IPS DF 4.7 (cell line): Measurements from ENCODE around the gene NOS3.

Source experiments
- DNase-seq: peaks from one replicate; pipeline ENCODE4 v3.0.0-alpha.2; 2013; ENCODE audit warnings: low spot score; ENCODE audit errors: extremely low read depth

NOS3 gene

DNA sequence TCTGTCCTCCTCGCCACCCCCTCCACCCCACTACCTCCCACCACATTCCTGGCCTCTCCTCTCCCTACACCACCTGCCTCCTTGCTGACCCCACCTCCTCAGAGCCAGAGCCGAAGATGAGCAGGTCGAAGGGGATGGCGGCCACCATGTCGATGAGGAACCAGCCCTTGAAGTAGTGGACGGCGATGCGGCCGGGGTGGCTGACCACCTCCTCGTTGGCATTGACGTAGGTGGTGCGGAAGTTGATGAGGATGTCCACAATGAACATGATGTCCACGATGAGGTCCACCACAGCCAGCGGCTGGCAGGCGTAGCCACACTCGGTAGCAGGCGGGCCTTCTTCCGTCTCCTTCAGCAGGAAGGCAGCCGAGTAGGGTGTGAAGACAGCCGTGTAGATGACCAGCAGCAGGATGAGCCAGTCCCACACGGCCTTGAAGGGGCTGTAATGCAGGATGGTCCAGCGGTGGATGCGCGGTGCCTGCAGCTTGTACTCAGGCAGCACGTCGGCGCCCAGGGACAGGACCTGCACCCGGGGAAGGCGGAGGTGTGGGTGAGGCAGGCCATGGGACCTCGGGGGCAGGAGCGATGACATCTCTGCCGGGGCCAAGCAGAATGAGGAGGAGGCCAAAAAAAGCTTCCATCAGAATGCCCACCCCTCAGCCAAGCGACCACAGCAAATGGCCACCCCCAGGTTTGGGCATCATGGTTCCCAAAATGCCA, 38.3 kb upstream of the NOS3 start:
- DNase-seq: no peak

DNA sequence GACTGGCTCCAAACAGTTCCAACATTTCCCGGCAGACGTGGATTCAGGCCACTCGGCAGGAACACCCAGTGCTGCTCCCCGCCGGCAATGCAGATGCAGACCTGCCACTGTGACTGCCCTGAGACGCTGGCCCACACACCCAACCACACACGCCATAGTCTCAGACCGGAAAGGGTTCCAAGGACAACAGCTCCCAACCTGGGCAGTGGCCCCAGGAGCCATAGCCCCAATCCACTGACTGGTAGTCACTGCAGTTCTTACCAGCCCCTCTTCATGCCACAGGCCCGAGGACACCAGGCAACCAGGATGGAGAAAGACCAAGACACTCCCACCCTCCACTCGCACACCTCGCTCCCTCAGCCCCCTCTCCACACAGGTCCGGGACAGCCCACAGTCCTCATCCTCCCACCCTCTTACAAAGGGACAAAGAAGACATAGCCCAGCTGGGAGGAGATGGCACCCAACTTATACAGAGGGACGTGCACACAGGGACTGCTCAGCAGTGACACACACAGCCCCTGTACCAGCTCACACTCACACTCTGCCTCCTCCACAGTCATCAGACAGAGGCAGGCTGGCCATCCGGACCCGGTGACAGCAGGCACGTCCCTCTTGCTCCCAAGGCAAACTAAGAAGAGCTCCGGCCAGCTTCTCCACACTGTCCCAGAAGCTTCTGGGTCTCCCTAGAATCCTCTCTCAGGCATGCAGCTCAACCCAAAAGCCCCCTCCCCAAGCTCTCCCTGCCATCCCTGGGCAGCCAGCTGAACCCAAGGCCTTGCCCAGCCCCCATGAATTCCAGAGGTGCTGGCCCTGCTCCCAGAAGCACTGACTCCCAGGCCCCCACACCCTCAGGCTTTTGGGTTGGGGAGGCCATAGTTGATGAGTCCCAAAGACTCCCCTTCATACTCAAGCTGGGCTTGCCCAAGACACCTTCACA, 37.5 kb upstream of the NOS3 start:
- DNase-seq: no peak

DNA sequence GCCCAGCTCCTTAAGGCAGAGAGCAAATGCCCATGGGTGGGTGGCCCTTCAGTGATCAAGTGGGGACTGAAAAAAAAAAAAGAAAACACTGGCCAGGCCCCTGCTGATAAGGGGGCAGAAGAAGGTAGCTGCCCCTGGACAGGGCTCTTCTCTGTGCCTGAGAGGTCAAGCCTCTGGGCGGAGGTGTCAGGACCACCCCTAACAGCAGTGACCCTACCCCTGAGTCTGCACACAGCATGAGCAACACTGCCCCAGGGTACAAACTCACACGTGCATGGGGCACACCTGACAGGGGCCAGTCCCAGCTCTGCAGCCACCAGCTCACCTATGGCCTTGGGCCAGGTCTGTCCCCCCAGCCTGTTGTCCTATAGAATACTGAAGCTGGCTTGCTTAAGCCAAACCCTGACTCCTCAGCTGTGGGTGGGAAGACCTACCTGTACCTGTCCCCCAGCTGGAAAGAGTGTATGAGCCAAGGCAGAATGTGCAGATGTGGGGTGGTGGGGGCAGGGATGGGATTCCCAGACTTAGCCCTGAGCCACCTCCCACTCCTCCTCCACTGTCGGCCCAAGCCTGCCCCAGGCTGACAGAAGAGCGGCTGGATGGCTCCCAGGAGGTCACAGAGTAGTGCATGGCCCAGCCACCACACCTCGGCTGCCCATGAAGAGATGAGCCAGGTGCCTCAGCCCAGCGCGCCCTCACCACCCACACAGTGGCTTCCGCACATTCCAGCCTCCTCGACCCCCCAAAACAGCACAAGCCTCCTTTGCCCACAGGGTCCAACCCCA, 36.4 kb upstream of the NOS3 start:
- DNase-seq: no peak

DNA sequence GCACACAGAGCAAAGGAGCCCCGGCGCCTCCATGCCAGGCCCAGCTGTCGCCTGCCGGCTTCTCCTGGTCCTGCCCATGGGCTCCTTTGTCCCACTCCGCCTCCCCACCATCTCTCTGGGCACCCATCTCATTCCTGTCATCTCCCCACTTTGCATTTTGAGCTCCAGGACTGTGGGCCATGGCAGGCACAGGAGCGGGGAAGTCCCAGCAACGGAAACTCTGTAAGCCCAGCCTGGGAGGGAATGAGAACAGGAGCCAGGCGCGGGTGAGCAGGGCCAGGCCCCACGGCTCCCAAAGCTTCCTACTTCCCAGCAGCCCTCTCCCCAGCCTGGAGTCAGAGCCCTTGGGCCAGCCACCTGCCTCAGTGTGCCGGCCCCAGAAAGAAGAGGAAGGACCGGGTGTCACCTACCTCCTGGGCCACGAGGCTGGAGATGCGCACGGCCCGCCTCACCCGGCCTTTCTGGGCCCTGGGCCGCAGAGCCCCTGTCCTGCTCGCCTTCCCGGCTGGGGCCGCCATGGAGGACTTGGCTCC, 35.8 kb upstream of the NOS3 start:
- no peak for DNase-seq

DNA sequence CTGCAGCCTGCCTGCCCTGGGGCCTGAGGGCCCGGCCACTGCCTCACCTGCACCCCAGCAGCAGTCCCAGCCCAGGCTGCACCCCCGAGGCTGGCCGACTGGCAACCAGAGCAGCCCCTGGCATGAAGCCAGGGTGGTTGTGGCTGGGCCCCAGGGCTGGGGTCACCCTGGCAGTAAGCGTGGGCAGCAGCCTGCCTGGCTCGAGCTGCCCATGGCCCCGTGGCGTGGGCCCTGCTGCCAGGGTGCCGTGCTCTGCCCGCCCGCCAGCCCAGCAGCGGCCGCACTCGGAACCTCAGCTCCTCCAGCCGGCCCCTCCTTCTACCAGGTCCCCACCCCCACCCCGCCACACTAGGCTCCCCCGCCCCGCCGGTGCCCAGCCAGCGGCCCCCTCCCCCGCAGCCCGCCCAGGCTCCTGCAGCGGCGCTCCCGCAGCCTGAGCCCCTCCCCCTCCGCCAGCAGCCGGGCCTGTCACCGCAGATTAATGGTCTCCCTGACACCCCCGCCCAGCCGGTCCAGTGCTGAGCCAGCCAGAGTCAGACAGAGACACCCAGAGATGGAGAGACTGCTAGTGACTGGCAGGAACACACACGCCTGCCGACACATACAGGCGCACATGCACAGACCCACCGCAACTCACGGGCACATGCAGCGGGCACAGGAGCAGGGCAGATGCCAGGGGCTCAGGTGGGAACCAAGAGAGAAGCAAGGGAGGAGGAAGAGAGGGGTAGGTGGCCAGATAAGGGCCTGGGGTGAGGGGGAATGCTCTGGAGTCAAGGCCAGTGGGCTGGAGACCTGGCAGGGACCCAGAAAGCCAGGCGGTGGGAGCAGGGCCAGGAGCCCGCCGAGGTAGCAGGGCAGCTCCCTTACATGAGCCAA, 35.1 kb upstream of the NOS3 start:
- DNase-seq: no peak

DNA sequence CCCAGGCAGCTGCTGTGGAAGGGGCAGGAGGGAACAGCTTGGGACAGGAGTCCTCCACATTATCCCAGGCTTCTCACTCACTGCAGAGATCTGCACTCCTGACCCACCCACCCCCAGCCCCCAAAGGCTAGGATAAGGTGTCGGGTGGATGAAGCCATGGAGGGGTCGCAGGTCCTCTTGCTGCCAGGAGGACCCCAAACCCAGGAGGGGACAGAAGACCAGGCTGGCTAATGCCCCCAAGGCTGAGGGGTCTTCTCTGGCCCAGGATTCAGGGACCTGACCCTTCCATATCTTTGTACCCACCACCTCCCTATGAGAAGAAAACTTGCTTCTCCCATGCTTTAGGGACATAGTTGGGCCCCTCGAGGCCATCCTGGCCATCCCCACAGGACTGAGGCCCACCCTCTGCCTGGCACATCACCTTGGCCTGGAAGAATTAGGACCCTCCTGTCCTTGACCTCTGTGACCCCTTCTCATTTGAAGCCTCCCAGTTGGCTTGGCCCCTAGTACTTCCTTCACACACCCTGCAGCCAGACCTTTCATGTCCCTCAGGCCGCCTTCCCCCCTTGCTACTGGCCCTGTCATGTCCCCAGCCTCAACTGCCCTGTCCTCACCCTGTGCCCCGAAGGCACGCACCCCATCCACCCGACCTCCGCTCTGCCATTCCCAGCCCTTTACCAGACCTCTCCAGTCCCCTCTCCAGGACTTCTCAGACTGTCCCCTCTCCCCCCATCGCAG, 34.3 kb upstream of the NOS3 start:
- DNase-seq: no peak

DNA sequence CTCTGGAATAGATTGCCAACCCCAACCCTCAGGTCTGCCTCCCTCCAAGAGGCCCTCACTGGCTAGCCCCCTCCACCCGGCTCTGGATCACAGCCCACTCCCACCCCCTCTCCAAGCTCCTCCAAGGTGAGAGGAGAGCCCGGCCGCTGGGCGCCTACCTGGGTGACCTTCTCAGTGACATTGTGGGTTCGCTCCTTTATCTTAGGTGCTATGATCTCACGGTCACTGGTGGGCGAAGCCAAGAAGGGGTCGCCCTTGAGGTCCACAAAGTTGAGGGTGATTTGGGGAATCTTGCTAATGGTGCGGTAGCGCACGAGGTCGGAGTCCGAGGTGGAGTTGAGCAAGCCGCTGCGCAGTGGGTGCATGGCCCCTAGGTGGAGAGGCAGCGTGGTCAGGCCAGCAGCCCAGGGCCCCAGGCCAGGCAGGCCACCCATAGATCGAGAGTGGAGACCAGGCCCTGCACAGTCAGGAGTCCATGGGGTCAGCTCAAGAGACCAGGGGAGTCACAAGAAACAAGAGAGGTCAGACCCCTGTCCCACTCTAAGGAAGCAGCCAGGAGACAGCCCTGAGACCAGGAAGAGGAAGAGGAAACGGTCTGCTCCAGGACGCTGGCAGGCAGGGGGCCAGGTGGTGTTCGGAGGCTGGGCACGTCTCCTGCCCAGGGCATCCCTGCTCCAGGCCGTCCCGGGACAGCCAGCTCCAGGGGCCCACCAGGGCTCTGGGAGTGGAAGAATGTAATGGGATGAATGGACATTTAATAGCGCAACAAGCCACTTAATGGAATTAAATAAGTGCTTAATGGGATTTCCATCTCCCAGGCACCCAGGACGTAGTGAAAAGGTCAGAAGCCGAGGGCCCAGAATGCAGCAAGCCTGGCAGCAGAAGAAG, 33.4 kb upstream of the NOS3 start:
- DNase-seq: no peak

DNA sequence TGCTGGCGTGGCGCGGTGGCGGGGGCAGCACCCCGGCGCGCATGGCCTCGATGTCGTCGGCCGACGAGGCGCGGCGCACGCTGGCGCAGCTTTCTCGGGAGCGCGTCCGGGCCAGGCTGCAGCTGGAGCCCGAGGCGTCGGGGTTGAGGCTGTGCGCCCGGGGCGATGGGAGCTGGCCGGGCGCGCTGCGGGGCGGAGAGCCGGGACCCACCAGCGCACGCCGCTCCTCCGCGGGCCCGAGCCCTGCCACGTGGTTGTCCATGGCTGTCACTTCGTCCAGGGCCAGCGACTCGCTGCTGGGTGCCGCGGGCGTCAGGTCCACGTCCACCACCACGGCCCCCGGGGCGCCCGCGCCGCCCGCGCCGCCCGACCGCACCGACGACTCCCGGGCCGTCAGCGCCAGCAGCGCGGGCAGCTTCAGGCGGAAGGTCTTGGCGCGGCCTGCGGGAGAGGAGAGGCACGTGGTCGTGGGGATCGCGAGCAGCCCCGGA, 32.7 kb upstream of the NOS3 start:
- no peak for DNase-seq

DNA sequence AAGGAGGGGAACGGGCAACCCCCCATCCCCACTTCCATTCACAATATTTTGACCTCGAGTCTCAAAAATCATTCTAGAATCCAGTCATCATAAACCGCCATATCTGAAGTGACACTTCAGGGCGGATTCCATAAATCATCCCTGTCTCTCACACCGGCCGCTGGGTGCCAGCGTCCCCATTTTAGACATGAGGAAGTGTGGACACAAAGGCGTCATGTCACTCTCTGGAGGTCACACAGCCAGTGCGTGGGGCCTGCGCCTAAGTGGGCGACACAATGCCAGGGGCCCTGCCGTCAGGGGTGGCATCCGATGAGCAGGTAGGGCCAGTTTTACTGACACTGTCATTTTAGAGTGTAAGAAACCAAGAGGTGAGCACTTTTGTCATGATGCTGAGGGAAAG, 32.2 kb upstream of the NOS3 start:
- no peak for DNase-seq

DNA sequence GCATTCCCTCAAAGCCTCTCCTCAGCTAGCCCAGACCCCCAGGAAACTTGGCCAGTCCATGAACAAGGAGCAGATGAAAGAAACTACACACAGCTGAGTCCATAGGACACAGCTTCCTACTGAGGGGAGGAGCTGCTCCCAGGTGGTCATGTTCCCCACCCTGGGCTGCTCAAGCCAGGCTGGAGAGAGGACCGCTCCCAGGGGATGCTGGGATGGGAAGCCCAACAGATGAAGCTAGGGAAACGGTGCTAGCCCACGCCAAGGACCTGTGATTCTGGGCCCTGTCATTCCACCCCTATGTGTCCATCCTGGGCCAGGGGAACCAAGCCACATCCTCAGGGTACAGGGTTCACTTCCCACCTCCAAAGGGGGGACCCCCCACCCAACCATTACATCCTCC, 31.7 kb upstream of the NOS3 start:
- DNase-seq: no peak

DNA sequence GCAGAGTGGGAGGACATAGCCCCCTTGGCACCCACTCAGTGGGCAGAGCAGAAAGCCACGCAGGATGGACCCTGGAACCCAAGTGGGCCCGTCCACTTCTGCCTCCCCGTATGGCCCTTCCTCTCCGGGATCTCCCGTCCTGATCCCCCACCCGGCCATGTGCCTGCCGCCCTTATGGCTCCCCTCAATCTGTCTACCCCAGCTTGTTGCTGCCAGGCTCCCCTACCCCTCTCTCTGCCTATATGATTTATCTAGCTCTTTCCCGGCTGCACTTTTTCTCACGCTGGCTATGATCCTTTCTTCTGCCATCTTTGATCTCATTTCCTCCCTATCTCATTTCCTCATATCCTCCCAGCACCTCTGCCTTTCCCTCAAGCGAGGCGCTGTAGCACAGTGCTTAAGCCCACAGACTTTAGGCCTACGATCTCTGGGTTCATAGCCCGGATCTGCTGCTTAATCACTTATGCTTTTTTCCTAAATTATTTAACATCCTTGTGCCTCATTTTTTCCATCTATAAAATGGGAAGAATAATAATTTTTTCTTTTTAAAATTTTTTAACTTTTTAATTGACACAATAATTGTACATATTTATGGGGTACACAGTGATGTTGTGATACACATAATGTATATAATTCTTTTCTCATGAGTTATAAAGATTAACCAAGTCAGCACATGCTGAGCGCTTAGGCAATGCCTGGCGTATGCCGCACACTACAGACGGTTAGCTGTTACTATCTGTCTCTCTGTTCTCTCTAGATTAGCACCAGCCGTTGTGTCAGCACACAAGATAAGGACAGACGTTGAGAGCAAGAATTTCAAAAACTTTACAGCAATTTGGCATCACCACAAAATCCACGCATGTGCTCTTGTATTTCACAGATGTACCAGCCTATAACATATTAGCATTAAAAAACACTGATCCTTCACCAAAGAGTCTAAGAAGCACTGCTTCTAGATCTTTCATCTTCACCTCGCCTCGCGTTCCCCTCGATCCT, 30.8 kb upstream of the NOS3 start:
- no peak for DNase-seq

DNA sequence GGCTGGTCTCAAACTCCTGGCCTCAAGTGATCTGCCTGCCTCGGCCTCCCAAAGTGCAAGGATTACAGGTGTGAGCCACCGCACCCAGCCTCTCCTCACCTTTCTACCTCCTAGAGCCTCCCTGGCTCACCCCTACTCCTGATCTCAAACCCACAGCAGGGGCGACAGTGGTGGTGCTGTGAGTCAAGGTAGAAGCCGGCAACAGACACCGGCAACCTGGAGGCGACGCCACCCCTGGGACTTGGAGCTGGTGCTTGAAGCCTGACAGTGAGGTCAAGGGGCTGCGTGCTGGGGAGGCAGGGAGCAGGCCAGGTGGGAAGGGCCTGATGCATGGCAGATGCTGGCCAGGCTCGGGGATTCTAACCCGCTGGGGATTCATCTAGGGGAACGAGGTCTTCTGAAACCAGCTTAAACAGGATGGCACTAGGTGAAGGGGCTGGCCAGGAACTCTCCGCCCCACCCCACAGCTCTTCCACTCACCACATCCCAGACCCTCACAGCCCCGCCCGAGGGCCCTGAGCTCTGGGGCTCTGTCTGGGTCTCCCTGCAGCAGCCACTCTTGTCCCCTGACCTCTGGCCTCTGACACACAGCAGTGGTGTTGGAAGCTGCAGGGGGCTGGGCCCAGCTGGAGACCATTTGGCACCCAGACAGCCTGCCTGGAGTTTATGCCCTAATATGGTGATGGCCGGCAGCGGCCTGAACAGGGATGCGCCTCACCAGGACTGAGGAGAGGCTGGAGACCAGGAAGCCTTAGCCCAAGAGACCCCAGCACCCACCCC, 29.1 kb upstream of the NOS3 start:
- DNase-seq: no peak

DNA sequence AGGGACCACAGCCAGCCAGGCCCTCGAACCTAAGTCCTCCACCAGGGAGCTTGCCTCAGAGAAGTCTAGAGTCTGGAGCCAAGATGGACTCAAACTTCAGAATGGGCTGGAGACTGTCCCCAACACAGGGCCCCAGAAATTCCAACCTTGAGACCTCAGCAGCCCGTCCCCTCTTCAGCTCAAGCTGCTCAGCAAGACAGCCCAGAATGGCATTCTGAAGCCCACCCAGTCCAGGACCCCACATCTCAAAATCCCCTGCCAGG, 28.6 kb upstream of the NOS3 start:
- no peak for DNase-seq

DNA sequence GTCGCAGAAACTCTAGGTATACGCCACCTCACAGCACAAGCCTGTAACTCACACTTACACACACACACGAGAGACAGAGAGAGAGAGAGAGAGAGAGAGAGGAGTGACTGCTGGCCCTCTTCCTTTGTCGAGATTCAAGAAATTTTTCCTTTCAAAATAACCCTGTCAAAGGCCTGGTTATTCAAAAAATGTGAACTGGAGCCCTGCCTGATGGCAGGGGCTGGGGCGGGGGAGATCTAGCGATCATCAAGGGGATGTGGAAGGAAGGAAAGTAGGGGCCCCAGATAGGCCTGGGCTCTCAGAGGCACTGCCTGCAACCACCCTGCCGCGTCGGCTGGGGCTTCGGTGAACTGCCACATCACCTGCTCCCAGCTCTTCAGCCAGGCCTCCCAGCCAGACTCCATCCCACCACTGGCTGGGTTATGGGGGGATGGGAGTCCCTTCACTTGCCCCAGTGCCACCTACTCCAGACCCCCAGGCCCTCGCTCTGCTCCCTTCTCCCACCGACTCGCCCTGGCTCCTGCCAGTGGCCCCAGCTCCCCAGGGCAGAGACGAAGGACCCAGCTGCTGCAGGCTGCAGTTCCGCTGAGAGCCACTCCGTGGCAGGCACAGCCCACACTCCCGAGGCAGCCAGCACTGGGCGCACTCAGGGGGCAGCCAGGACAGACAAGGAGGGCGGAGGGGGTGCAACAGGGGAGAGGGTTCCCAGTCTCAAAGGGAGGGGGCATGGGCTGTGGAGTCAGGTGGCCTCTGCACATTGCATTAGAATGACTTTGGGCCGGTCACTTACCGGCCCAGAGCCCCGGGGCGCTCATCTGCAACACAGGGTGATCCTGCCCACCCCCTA, 28.0 kb upstream of the NOS3 start:
- DNase-seq: no peak

DNA sequence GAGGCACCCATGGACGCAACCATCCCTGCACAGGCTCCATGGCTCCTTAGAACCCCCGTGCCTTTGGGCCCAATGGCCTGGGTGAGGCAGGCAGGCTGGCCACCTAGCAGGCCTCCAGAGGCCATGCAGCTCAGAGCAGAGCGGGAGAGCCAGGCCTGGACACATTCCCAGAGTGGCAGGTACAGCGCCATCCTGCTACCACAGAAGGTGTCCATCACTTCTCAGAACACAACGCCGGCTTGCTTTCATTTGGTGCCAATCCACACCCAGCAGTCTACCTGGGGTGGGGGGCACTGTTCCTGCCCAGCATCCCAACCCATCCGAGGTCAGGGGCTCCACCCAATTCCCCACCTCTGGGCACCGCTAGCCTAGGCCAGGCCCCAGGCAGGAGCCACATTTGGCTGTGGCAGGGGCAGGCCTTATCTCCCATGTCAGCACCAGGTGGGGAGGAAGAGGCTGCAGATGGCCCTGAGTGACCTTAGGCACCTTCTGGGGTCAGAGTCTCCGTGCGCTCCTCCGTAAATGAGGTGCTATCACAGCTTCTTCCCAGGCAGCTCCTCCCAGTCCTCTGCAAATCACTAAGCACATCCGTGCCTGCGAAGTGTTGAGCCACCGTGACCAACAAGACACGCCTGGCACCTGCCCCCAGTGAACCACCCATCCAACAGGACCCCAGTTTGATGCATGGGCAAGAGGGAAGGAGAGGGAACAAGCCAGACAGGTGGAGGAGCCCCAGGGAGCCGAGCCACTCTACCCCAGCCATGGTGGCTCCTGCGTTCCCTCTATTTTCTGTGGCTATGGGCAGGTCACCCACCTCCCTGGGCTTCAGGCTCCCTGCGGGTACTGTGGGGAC, 26.9 kb upstream of the NOS3 start:
- DNase-seq: no peak
